NCI-H1694 (cell line): ENCODE data around the gene TEKTIP1.
"Not testable (repeated sequence)": the region's sequence is repeated elsewhere in the genome, so short reads cannot be mapped to it uniquely, and the experiment has no call there.

Source experiments
- DNase-seq: peaks from one replicate; lab custom pipeline; 2025; lab: John Stamatoyannopoulos, UW

Gene TEKTIP1

GRCh38 chr19:3508121-3508661 is 30.8 kb upstream of the TEKTIP1 start:
- DNase-seq = not testable (repeated sequence)

GRCh38 chr19:3508771-3509535 is 30.0 kb upstream of the TEKTIP1 start:
- DNase-seq = no peak

- no peak for DNase-seq
Observed at GRCh38 chr19:3509566-3509989, 29.4 kb upstream of the TEKTIP1 start.

- no peak for DNase-seq
Observed at GRCh38 chr19:3510727-3511126, 28.2 kb upstream of the TEKTIP1 start.

DNA sequence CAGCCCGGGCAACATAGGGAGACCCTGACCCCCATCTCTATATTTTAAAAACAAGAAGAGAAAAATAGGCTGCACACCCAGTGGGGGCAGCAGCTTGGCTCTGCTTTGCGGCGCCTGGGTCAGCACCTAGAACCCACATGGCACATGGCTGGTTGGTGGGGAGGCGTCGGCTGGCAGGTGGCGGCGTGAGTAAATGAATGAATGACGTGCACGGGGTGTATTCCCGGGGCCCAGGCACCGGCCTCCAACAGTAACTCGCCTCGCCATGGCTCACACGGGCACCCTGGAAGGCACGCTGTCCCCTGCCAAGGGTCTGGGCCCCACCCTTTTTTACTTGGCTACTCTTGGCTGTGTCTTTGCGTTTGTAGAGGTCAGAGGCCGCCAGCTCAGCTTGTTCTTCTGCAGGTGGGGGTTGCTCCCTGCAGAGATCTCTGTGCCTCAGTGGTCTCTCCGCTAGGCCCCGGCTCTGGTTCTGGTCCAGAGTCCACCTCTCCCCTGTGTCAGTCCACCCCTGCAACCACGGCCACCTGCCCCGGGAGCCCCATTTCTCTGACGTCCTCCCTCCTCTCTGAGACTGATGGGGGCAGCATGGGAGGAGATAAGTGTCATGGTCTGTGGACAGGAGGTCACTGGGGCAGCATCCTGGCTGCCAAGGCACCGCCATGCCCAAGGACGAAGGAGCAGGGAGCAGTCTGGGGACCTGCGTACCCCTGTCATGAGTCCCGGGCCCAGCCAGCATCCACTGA is 27.3 kb upstream of the TEKTIP1 start:
- DNase-seq = no peak

DNA sequence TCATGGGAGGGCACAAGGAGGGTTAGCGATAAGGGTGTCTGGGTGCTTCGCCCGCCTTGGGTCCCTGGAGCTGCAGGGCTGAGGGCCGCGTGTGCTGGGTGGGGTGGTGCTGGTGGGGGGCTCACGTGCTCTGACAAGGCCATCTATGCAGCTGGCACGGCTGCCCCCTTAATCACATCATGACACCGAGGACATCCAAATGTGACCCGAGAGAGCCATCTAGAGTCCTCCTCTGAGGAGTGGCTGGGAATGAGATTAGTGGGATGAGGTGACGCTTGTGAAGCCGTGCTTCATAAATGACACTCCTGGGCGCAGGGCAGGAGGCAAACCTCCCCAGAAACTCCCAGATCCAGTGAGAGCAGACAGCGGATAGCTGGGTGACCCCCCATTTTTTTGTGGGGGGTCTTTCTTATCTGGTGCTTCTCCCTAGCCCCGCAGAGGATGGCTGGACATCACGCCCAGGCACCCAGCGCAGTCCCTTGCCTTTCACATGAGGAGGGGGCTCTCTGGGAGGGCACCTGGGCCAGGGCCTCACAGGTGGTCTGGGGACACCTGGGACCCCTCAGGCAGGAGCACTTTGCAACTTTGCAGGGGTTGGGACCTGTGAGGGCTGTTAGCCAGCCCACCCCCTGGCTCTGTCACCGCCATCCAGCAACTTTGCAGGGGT is 26.3 kb upstream of the TEKTIP1 start:
- DNase-seq = no peak

DNA sequence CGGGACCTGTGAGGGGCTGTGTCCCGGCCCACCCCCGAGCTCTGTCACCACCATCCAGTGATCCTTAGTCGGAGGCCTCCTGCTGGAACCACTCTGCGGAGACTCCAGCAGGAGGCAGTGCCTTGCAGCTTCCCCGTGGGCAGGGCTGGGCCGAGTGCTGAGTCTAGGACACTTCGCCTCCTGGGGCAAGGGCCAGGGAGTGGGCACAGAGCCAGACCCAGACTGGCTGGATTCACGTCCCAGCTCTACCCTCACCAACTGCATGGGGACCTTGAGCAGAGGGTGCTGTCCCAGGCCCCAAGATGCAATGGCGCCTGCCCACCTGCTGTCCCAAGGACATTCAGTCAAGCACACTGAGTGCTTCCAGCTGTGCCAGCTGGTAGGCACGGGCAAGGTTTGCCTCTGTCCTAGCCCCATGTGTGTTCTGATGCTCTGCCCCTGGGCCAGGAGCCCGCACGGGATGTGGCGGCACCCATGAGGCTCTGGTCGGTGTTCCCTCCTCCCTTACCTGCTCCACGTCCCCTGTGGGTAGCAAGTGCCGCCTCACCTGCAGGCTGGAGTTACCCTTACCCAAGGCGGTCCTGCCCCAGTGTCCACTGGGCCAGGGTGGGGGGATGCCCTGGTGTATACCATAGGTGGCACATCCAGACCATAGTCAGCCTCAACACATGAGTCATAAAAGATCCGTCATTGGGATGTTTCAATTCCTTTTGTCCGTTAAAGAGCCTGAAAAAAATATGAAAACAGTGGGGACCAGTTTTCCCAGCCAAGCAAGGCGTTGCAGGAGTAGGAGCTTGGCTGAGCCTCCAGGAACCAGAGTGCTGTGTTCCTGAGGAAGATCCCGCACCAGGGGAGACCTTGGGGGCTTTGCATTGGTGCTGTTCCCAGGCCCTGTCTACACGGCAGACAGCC is 25.5 kb upstream of the TEKTIP1 start:
- DNase-seq = no peak

DNA sequence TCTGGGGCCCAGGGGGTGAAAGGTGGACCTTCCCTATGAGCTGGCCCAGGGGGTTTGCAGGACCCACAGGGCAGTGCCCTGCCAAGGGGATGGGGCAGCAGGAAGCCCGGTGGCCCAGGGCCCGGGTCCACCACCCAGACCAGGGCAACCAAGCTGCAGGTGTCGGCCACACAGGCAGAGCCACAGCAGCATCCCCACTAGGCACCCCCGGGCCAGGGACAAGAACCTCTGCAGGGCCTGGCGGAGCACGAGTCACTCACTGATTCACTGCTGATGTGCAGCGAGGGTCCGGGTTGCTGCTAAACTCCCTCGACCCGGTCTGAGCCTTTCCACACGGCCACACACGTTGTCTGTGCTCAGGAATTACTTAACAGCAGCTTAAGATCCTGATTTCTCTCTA is 24.0 kb upstream of the TEKTIP1 start:
- no peak for DNase-seq

GRCh38 chr19:3515891-3516422 is 23.0 kb upstream of the TEKTIP1 start:
- DNase-seq = no peak

GRCh38 chr19:3516675-3517207 is 22.2 kb upstream of the TEKTIP1 start:
- peak; percentile 31 for DNase-seq

- DNase-seq = no peak
Observed at GRCh38 chr19:3517638-3518037, 21.3 kb upstream of the TEKTIP1 start.

GRCh38 chr19:3518255-3518654 is 20.7 kb upstream of the TEKTIP1 start:
- no peak for DNase-seq

DNA sequence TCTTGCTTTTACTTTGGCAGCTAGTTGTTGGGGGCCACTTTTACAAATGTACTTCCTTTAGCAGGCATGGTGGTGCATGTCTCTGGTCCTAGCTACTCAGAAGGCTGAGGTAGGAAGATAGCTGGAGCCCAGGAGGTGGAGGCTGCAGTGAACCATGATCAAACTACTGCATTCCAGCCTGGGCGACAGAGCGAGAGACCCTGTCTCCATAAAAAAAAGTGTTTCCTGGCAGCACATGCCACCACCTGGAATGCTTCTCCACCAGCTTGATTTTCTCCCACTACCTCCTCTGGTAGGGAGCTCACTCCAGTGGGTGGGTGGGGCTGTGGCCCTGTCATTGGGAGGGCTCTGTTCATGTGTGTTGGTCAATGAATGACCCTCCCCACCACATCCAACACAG is 20.3 kb upstream of the TEKTIP1 start:
- no peak for DNase-seq

GRCh38 chr19:3519126-3519525 is 19.8 kb upstream of the TEKTIP1 start:
- no peak for DNase-seq

DNA sequence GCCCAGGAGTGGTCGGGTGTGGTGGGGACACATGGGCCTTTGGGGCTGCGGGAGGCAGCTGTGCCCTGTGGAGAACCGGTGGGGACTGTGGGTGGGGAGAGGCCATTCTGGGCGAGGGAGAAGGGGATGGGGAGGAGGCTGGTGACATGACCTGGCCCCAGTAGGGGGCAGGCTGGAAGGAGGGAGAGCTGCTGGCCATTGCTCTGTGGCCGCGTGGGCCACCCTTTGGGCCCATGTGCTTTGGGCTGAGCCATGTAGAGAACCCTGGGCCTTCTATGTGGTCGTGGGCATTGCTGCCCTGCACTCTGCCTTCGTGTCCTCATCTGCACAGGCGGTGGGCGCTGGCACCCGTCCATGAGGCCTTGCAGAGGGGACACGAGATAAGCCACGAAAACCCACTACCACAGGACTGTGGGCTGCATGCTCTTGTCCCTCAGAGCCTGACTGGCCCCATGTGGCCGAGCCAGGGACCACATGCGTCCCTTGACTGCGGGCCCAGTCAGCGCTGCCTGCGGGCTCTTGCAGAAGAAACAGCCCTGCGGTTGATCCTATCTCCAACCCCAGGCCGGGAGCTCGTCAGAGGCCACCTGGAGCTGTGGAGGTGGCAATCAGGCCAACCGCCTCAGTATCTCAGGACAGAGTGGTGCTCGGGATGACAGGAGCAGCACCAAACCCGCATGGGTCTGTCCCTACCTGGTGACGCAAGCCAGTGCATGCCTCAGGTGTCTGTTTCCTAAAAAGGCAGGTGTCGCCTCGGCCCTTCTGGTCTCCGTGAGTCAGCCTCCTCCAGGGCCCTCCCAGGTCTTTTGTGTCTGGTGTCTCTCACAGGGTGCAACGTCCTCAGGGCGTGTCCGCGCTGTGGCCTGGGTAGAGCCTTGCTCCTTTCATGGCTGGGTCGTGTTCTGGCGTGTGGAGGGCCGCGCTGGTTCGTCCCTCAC is 18.5 kb upstream of the TEKTIP1 start:
- DNase-seq = no peak

DNA sequence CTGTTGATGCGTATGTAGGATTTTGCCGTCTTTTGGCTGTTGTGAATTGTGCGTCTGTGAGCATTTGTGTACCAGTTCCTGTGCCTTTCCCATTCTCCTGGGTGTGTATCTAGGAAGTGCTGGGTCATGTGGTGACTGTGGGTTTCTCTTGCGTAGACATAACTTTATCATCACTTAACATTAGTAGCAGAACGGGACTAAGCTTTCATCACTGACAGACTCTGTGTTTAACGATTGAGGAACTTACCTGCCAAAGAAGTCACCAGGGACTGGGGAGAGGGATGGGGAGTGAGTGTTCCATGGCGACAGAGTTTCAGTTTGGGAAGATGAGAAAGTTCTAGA is 17.9 kb upstream of the TEKTIP1 start:
- DNase-seq = no peak

- DNase-seq = no peak
Observed at GRCh38 chr19:3522421-3523360, 16.3 kb upstream of the TEKTIP1 start.

- no peak for DNase-seq
Observed at GRCh38 chr19:3523361-3524077, 15.5 kb upstream of the TEKTIP1 start.
